IMR-90 (cell line): ENCODE measurements around the gene ACSM6. TPM values are rescaled to one million over a fixed set of nuclear protein-coding genes. Genes with fewer than 3 reads are reported as not detected.
"Not testable (repeated sequence)": the region's sequence is repeated elsewhere in the genome, so short reads cannot be mapped to it uniquely, and the experiment has no call there.

Experiments used
- ATAC-seq: fragments of 200-7000 bp; cut with Tn5 transposase; 2 replicates; pipeline ENCODE4 v1.9.1; 2020; ENCODE audit warnings: low read depth, mild to moderate bottlenecking, moderate library complexity
- BruUV-seq: library from RNA; stranded (reverse); fragments of 400-500 nt; replicated peaks from 2 replicates; lab custom pipeline; 2021; lab: Mats Ljungman, UMichigan
- CTCF ChIA-PET: fragments of 300-600 bp; formaldehyde crosslinking; extraction: SDS; loops from one replicate; lab custom pipeline; 2021; ENCODE audit warnings: antibody characterized with exemption; lab: Yijun Ruan, JAX
- POLR2A ChIA-PET: fragments of 300-600 bp; sonication (Branson Sonifier 250); formaldehyde crosslinking; loops from one replicate; lab custom pipeline; 2022; ENCODE audit warnings: antibody characterized with exemption; ENCODE audit not compliant: unreplicated experiment; lab: Charles Lee
- DNase-seq: peaks from one replicate; pipeline ENCODE4 v3.0.0; 2013
- H2AFZ ChIP-seq: replicated peaks from 2 replicates; pipeline ENCODE3; 2013; ENCODE audit warnings: low read length, mild to moderate bottlenecking; ENCODE audit not compliant: poor library complexity
- H2AK5ac ChIP-seq: 2 replicates; pipeline ENCODE4 v1.6.1; 2013; ENCODE audit warnings: low read depth, low read length, inconsistent platforms
- H2AK9ac ChIP-seq: replicated peaks from 2 replicates; pipeline ENCODE3; 2013; ENCODE audit warnings: mild to moderate bottlenecking, low read depth, low read length, moderate library complexity; ENCODE audit not compliant: poor library complexity
- H2BK120ac ChIP-seq: 2 replicates; pipeline ENCODE4 v1.6.1; 2013; ENCODE audit warnings: low read depth, low read length, inconsistent platforms
- H2BK15ac ChIP-seq: 3 replicates; pipeline ENCODE4 v1.6.1; 2013; ENCODE audit warnings: low read depth, low read length, inconsistent platforms
- H2BK20ac ChIP-seq: 2 replicates; pipeline ENCODE4 v1.6.1; 2013; ENCODE audit warnings: low read depth, mild to moderate bottlenecking, inconsistent platforms, low read length, moderate library complexity
- H2BK5ac ChIP-seq: 2 replicates; pipeline ENCODE4 v1.6.1; 2013; ENCODE audit warnings: mild to moderate bottlenecking, low read depth, low read length, inconsistent platforms; ENCODE audit not compliant: poor library complexity, severe bottlenecking
- H3K14ac ChIP-seq: replicated peaks from 2 replicates; pipeline ENCODE4 v1.6.1; 2013; ENCODE audit warnings: low read depth, low read length, inconsistent platforms
- H3K18ac ChIP-seq: 2 replicates; pipeline ENCODE4 v1.6.1; 2013; ENCODE audit warnings: low read depth, low read length, control low read depth
- H3K23ac ChIP-seq: 2 replicates; pipeline ENCODE4 v1.6.1; 2013; ENCODE audit warnings: low read depth, low read length, inconsistent platforms
- H3K27ac ChIP-seq: 2 replicates; pipeline ENCODE4 v1.5.1; 2013; ENCODE audit warnings: mild to moderate bottlenecking, control low read depth, low read length; ENCODE audit not compliant: insufficient read depth
- H3K27me3 ChIP-seq: 2 replicates; pipeline ENCODE4 v1.6.1; 2013; ENCODE audit warnings: low read length; ENCODE audit not compliant: control insufficient read depth, insufficient read depth
- H3K36me3 ChIP-seq: 2 replicates; pipeline ENCODE4 v1.6.1; 2013; ENCODE audit warnings: low read length, mixed read lengths; ENCODE audit not compliant: control insufficient read depth, insufficient read depth
- H3K4ac ChIP-seq: 2 replicates; pipeline ENCODE4 v1.6.1; 2013; ENCODE audit warnings: low read depth, low read length, inconsistent platforms
- H3K4me1 ChIP-seq: 2 replicates; pipeline ENCODE4 v1.6.1; 2013; ENCODE audit warnings: low read length, mixed read lengths; ENCODE audit not compliant: control insufficient read depth, insufficient read depth
- H3K4me2 ChIP-seq: 2 replicates; pipeline ENCODE4 v1.6.1; 2013; ENCODE audit warnings: low read depth, mild to moderate bottlenecking, control low read depth, low read length, moderate library complexity
- H3K4me3 ChIP-seq: 2 replicates; pipeline ENCODE4 v1.5.1; 2013; ENCODE audit warnings: low read depth, mild to moderate bottlenecking, control low read depth, low read length, moderate library complexity; ENCODE audit not compliant: insufficient read depth
- H3K56ac ChIP-seq: 2 replicates; pipeline ENCODE4 v1.6.1; 2013; ENCODE audit warnings: low read length, inconsistent platforms; ENCODE audit not compliant: insufficient read depth; ENCODE audit errors: extremely low read depth
- H3K79me1 ChIP-seq, 2 experiments: 2 replicates each; pipeline ENCODE4 v1.6.1; 2013; ENCODE audit warnings: low read length in 2 of 2, inconsistent platforms in 1 of 2, low read depth in 1 of 2
- H3K9ac ChIP-seq: 2 replicates; pipeline ENCODE4 v1.6.1; 2013; ENCODE audit warnings: low read depth, low read length, control low read depth
- H3K9me1 ChIP-seq: 2 replicates; pipeline ENCODE4 v1.6.1; 2013; ENCODE audit warnings: low read length, inconsistent platforms; ENCODE audit not compliant: insufficient read depth
- H3K9me3 ChIP-seq: 2 replicates; pipeline ENCODE4 v1.6.1; 2013; ENCODE audit warnings: low read length; ENCODE audit not compliant: control insufficient read depth, insufficient read depth
- H4K20me1 ChIP-seq: 2 replicates; pipeline ENCODE4 v1.6.1; 2013; ENCODE audit warnings: low read length, inconsistent platforms; ENCODE audit not compliant: insufficient read depth
- H4K5ac ChIP-seq: 2 replicates; pipeline ENCODE4 v1.6.1; 2013; ENCODE audit warnings: mild to moderate bottlenecking, low read depth, low read length, control low read depth
- H4K8ac ChIP-seq, 2 experiments: 2 replicates each; pipeline ENCODE4 v1.6.1; 2013; ENCODE audit warnings: low read depth in 2 of 2, low read length in 2 of 2, control low read depth in 1 of 2, inconsistent platforms in 1 of 2
- H4K91ac ChIP-seq: 2 replicates; pipeline ENCODE4 v1.6.1; 2013; ENCODE audit warnings: low read depth, low read length, inconsistent platforms; ENCODE audit not compliant: insufficient read depth
- WGBS, 2 experiments: methylation state at CpG; one replicate each; pipeline versions ENCODE4 v1.1.5 to v1.1.7; 2013; ENCODE audit warnings: missing lambda C conversion rate in 2 of 2; ENCODE audit not compliant: insufficient read length in 1 of 2; ENCODE audit errors: extremely low coverage in 2 of 2; 5-methylcytosine and 5-hydroxymethylcytosine counted together
- dilution Hi-C: fragments of 300-500 bp; cut with HindIII; formaldehyde crosslinking; loops from one replicate; pipeline ENCODE4 v1.14.3; 2018; ENCODE audit warnings: low sequenced_read_pairs; ENCODE audit not compliant: unreplicated experiment
- in situ Hi-C: fragments of 300-500 bp; cut with MboI; formaldehyde crosslinking; loops from 3 replicates; pipeline ENCODE4 v1.14.3; 2019; ENCODE audit warnings: low sequenced_read_pairs, inconsistent platforms, mixed read lengths
- intact Hi-C: fragments of 100-400 bp; cut with micrococcal nuclease; formaldehyde crosslinking; loops from 2 replicates; pipeline ENCODE4 v1.10.0; 2022
- polyA plus RNA-seq, 3 experiments: library from polyadenylated mRNA; depleted of rRNA; stranded (reverse); fragments of >200 nt; gene quantifications; 2 replicates each; pipeline ENCODE4 v1.2.3, GENCODE V29; 2012; ENCODE audit warnings: low replicate concordance in 1 of 3
- total RNA-seq: library from RNA; depleted of rRNA; stranded (reverse); fragments of >200 nt; gene quantifications from 2 replicates; pipeline ENCODE4 v1.2.3, GENCODE V29; 2012

ACSM6 gene
- total and polyA plus RNA-seq, 2 of the 4 experiments (the other 2 are of a cell fraction) = not detected

- H2AFZ ChIP-seq, dilution Hi-C loops, H3K23ac ChIP-seq, H3K9me1 ChIP-seq, H3K4me1 ChIP-seq, H3K27ac ChIP-seq, H3K56ac ChIP-seq, H2BK20ac ChIP-seq, H3K9ac ChIP-seq, intact Hi-C loops, ATAC-seq, H3K79me1 ChIP-seq, in situ Hi-C loops, H2AK9ac ChIP-seq, H3K4ac ChIP-seq, H3K14ac ChIP-seq, H3K27me3 ChIP-seq, H4K8ac ChIP-seq, H2AK5ac ChIP-seq, H2BK15ac ChIP-seq, H3K18ac ChIP-seq, H4K20me1 ChIP-seq, H2BK5ac ChIP-seq, H3K36me3 ChIP-seq, POLR2A ChIA-PET, H2BK120ac ChIP-seq, H3K4me3 ChIP-seq, H4K91ac ChIP-seq, H4K5ac ChIP-seq, H3K4me2 ChIP-seq, H3K9me3 ChIP-seq, BruUV-seq, DNase-seq: not testable (repeated sequence)
- CTCF ChIA-PET = interaction anchor here (1.0 to 1.6 kb wide), 3 partner anchors 41 to 161 kb away, joined by 4 to 15 read pairs (median 12); no protein-coding TSS in a partner anchor
- 67% methylated on average over 3 of the region's 5 CpGs; no CpG with 5 or more reads in 1 of the 2 experiments for WGBS, 2 experiments
These were observed 8.8 kb downstream of the ACSM6 start for GRCh38 chr10:95202865-95203264.
